ENCODE data around the gene SPAG9. TPM values are rescaled to one million over a fixed set of nuclear protein-coding genes. Genes with fewer than 3 reads are reported as not detected.

Gene SPAG9
- total and polyA plus RNA-seq, 2 donors, result 35.6 to 37.3 TPM

DNA sequence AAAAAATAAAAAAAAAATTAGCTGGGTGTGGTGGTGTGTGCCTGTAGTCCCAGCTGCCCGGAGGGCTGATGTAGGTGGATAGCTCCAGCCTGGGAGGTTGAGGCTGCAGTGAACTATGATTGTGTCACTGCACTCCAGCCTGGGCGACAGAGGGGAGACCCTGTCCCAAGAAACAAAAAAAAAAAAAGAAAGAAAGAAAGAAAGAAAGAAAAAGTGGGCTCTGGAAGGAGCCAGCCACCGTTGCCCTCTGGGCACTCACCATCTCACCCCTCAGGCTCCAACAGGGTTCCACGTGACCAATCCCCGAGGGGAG lies 167.2 kb downstream of the SPAG9 start:
- WGBS, result 95% methylated on average over 5 of the region's 5 CpGs
- Histone ChIP-seq H3K9me3 (ENCODE audit: control insufficient read depth in 2 of 2, insufficient read depth in 1 of 2, low read length in 1 of 2) (no peaks in the 10 kb centered on the region), H3K36me3 (ENCODE audit: control insufficient read depth in 2 of 2, insufficient read depth in 2 of 2, low read length in 1 of 2) (peaks cover 0 to 2% of the 10 kb centered on the region in 2 donors), H3K4me1 (ENCODE audit: control insufficient read depth in 2 of 2, insufficient read depth in 2 of 2, low read length in 2 of 2) (peaks cover 0 to 32% of the 10 kb centered on the region in 2 donors), H3K27ac (ENCODE audit: low read depth in 1 of 2, low read length in 1 of 2) (no peak overlapping the region), H3K27me3 (ENCODE audit: control insufficient read depth in 2 of 2, insufficient read depth in 1 of 2, low read length in 1 of 2) (peaks cover 0 to 24% of the 10 kb centered on the region in 2 donors), H3K4me3 (ENCODE audit: low read length in 2 of 2) (no peak overlapping the region)
- no peak for DNase-seq (ENCODE audit: low read depth in 6 of 9, low spot score in 9 of 9)

DNA sequence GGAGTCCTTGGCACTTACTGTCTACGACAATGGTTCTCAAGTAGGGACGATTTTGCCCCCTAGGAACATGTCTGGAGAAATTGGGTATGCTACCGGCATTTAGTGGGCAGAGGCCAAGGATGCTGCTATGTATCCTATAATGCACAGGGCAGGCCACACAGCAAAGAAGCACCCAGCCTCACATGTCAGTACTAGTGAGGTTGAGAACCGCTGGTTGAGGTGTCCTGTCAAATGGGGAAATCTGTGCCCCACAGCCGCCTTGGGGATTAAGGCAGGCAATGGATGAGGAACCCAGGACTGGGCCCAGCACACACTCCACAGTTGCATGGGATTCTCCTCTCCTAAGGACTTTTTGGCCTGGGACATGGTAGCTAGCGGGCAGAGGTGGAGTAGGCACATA lies 167.8 kb downstream of the SPAG9 start:
- H3K4me1 ChIP-seq (ENCODE audit: control insufficient read depth in 2 of 2, insufficient read depth in 2 of 2, low read length in 2 of 2), result peaks cover 0 to 32% of the 10 kb centered on the region in 2 donors
- H3K27ac ChIP-seq (ENCODE audit: low read depth in 1 of 2, low read length in 1 of 2), result no peak overlapping the region
- WGBS, result 82% methylated on average over 6 of the region's 6 CpGs

DNA sequence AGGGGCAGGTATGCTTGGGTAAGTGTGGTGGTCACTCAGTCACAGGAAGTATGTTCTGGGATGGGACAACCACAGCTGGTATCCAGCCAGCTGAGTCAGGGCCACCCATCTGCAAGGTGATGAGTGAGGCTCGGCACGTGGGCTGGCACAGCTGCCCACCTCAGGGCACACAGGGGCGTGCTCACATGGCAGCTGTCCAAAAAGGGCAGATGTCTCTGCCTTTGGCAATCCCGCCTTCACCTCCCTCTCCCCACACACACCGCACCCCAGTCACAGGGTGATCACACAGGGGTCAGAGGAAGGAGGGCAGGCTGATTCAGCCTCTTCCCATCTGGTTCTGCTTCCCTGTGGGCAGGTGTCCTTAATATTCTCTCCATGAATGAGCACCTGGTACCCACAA lies 168.7 kb downstream of the SPAG9 start:
- WGBS, result 6% methylated on average over 5 of the region's 5 CpGs
- H3K27me3 ChIP-seq (ENCODE audit: control insufficient read depth in 2 of 2, insufficient read depth in 1 of 2, low read length in 1 of 2), result peaks cover 0 to 24% of the 10 kb centered on the region in 2 donors
- no peak overlapping the region for H3K4me3 ChIP-seq (ENCODE audit: low read length in 2 of 2)
- H3K36me3 ChIP-seq (ENCODE audit: control insufficient read depth in 2 of 2, insufficient read depth in 2 of 2, low read length in 1 of 2), result no peaks in the 10 kb centered on the region
- H3K9me3 ChIP-seq (ENCODE audit: control insufficient read depth in 2 of 2, insufficient read depth in 1 of 2, low read length in 1 of 2), result no peaks in the 10 kb centered on the region
- peaks cover 0 to 32% of the 10 kb centered on the region in 2 donors for H3K4me1 ChIP-seq (ENCODE audit: control insufficient read depth in 2 of 2, insufficient read depth in 2 of 2, low read length in 2 of 2)
- DNase-seq (ENCODE audit: low read depth in 6 of 9, low spot score in 9 of 9), result no peak
- H3K27ac ChIP-seq (ENCODE audit: low read depth in 1 of 2, low read length in 1 of 2), result no peak overlapping the region

More for the DNA sequence above, 167.8 kb downstream of the SPAG9 start:
- no peaks in the 10 kb centered on the region for H3K36me3 ChIP-seq (ENCODE audit: control insufficient read depth in 2 of 2, insufficient read depth in 2 of 2, low read length in 1 of 2)
- no peak for DNase-seq (ENCODE audit: low read depth in 6 of 9, low spot score in 9 of 9)
- peaks cover 0 to 24% of the 10 kb centered on the region in 2 donors for H3K27me3 ChIP-seq (ENCODE audit: control insufficient read depth in 2 of 2, insufficient read depth in 1 of 2, low read length in 1 of 2)
- H3K4me3 ChIP-seq (ENCODE audit: low read length in 2 of 2), result no peak overlapping the region
- no peaks in the 10 kb centered on the region for H3K9me3 ChIP-seq (ENCODE audit: control insufficient read depth in 2 of 2, insufficient read depth in 1 of 2, low read length in 1 of 2)

DNA sequence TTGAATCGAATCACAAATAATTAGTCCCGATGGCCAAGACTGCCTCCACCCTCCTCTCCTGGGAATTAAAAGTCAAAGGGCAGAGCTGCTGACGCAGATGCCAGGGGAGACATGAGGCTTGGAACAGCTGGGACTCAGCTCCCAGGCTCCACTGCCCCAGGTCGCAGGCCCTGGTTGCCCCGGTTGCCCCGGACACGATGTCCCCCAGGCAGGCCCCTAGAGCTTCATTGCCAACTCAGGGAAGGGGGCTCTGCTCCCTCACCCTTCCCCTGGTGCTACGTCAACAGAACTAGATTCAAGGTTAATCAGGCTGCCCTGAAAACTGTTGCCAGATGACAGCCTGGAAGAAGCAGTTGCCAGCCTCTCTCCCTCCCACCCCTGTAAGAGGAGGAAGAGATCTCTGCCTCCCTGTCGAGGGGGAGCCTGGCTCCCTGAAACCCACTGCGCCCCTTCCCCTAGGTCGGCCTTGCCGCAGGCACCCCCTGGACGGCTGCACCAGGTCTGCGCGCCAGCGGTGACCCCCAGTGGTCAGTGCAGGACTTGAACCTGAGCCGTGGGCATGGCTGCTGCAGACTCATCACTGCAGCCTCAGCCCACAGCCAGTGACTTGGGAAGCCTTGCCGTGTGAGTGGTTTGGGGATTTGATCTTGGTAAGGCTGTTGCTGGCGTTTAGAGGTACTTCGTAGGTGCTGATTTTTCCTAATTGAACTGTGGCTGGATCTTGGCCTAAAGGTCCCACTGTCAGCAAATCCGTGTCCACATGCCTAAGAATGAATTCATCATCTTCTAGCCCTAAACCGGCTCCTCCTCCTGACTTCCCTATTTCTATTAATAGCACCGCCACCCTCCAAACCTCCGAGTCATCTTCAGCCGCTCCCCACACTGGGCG lies 170.4 kb downstream of the SPAG9 start:
- H3K27ac ChIP-seq (ENCODE audit: low read depth in 1 of 2, low read length in 1 of 2), result peak overlapping the region in 1 of 2 donors; percentile 47
- no peak overlapping the region for H3K4me3 ChIP-seq (ENCODE audit: low read length in 2 of 2)
- H3K27me3 ChIP-seq (ENCODE audit: control insufficient read depth in 2 of 2, insufficient read depth in 1 of 2, low read length in 1 of 2), result peaks cover 0 to 24% of the 10 kb centered on the region in 2 donors
- 30% methylated on average over 26 of the region's 26 CpGs for WGBS
- peak in 2 of 9 donors; percentile 45 to 55 for DNase-seq (ENCODE audit: low read depth in 6 of 9, low spot score in 9 of 9)
- H3K9me3 ChIP-seq (ENCODE audit: control insufficient read depth in 2 of 2, insufficient read depth in 1 of 2, low read length in 1 of 2), result no peaks in the 10 kb centered on the region
- H3K4me1 ChIP-seq (ENCODE audit: control insufficient read depth in 2 of 2, insufficient read depth in 2 of 2, low read length in 2 of 2), result peaks cover 0 to 30% of the 10 kb centered on the region in 2 donors
- H3K36me3 ChIP-seq (ENCODE audit: control insufficient read depth in 2 of 2, insufficient read depth in 2 of 2, low read length in 1 of 2), result no peaks in the 10 kb centered on the region

DNA sequence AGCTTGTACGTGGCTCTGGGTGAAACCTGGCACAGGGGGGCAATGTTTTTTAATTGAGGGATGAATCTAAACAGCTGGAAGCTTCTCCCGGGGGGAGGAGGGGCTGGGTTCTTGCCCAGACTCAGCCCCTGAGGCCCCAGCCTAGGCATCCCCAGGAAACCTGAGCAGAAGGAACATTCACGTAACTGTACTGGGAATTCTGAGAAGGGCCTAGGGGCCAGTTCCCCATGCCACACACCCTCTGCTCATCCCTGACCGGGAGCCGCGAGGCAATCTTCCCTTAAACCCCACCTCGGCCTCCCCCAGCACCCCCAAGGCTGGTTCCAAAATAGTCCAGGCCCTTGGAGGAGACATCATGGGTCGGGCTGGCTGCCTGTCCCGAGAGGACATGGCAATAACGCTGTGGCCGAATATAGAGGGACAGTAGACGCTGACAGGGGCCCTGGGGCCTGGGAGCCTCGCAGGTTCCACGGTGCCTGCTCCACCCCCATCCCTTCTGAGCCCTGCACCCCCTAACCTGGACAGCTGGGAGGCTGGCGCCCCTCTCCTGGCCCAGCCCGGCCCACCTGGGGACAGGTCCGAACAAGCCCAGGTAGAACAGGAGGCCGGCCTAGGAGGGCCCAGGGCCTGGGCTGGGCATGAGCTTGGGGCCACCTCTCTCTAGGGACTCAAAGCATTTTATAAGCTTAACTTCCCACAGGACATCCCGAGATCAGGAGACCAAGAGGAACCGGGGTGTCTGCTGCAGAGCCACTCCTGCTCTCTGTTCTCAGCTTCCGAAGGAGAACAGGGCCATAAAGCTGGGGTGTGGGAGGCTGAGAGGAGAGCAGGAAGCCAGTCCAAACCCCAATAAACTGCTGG lies 171.3 kb downstream of the SPAG9 start:
- Histone ChIP-seq H3K27me3 (ENCODE audit: control insufficient read depth in 2 of 2, insufficient read depth in 1 of 2, low read length in 1 of 2) (peaks cover 0 to 15% of the 10 kb centered on the region in 2 donors), H3K4me3 (ENCODE audit: low read length in 2 of 2) (no peak overlapping the region), H3K27ac (ENCODE audit: low read depth in 1 of 2, low read length in 1 of 2) (peak overlapping the region in 1 of 2 donors; percentile 47), H3K4me1 (ENCODE audit: control insufficient read depth in 2 of 2, insufficient read depth in 2 of 2, low read length in 2 of 2) (peaks cover 9 to 33% of the 10 kb centered on the region in 2 donors), H3K36me3 (ENCODE audit: control insufficient read depth in 2 of 2, insufficient read depth in 2 of 2, low read length in 1 of 2) (no peaks in the 10 kb centered on the region), H3K9me3 (ENCODE audit: control insufficient read depth in 2 of 2, insufficient read depth in 1 of 2, low read length in 1 of 2) (no peaks in the 10 kb centered on the region)
- DNase-seq (ENCODE audit: low read depth in 6 of 9, low spot score in 9 of 9), result no peak
- WGBS, result 91% methylated on average over 21 of the region's 21 CpGs

DNA sequence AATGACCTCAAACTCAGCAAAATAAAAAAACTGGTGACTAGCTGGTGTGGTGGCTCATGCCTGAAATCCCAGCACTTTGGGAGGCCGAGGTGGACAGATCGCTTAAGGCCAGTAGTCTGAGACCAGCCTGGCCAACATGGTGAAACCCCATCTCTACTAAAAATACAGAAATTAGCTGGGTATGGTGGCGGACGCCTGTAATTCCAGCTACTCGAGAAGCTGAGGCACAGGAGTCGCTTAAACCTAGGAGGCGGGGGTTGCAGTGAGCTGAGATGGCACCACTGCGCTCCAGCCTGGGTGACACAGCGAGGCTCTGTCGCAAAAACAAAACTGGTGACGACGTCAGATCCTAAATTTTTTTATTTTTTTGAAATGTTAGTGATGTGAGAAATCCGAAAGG lies 172.0 kb downstream of the SPAG9 start:
- Histone ChIP-seq H3K27ac (ENCODE audit: low read depth in 1 of 2, low read length in 1 of 2) (no peak overlapping the region), H3K27me3 (ENCODE audit: control insufficient read depth in 2 of 2, insufficient read depth in 1 of 2, low read length in 1 of 2) (peaks cover 0 to 15% of the 10 kb centered on the region in 2 donors), H3K9me3 (ENCODE audit: control insufficient read depth in 2 of 2, insufficient read depth in 1 of 2, low read length in 1 of 2) (no peaks in the 10 kb centered on the region), H3K4me3 (ENCODE audit: low read length in 2 of 2) (no peak overlapping the region), H3K36me3 (ENCODE audit: control insufficient read depth in 2 of 2, insufficient read depth in 2 of 2, low read length in 1 of 2) (no peaks in the 10 kb centered on the region), H3K4me1 (ENCODE audit: control insufficient read depth in 2 of 2, insufficient read depth in 2 of 2, low read length in 2 of 2) (peaks cover 14 to 34% of the 10 kb centered on the region in 2 donors)
- 98% methylated on average over 13 of the region's 13 CpGs for WGBS
- no peak for DNase-seq (ENCODE audit: low read depth in 6 of 9, low spot score in 9 of 9)

DNA sequence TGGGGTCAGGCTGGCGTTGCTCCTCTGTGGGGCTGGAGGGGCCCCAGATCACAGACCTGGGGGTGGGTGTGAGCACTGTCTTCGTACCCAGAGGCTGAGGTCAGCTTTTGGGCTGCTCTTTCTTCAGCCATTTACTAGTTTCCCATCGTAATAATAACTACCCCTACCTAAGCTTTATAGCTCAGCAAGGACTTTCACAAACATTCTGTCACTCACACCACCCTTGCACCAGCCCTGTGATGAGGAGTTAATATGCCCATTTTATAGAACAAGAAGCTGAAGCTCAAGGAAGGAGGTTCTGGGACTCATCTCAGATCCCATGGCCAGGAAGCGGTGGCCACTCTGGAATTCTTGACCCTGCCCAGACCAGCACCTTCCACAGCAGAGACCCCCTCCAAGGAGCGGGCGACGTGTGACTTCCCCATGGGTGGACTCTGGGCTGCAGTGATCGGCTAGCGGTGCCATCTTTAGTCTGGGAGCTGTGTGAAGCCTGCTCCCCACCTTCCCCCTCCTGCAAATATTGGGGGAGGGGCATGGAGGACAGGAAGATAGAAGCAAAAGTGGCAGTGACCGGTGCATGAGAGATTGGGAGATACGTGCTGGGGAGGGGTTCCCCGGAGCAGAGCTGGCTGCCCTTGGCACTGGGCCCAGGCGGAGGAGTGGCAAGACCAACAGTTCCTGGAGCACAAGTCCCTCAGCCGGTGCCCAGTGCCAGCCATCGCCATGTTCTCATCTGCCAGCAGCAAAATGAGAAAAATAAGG lies 172.7 kb downstream of the SPAG9 start:
- Histone ChIP-seq H3K4me3 (ENCODE audit: low read length in 2 of 2) (no peak overlapping the region), H3K4me1 (ENCODE audit: control insufficient read depth in 2 of 2, insufficient read depth in 2 of 2, low read length in 2 of 2) (peaks cover 14 to 39% of the 10 kb centered on the region in 2 donors)
- WGBS, result 79% methylated on average over 15 of the region's 15 CpGs

DNA sequence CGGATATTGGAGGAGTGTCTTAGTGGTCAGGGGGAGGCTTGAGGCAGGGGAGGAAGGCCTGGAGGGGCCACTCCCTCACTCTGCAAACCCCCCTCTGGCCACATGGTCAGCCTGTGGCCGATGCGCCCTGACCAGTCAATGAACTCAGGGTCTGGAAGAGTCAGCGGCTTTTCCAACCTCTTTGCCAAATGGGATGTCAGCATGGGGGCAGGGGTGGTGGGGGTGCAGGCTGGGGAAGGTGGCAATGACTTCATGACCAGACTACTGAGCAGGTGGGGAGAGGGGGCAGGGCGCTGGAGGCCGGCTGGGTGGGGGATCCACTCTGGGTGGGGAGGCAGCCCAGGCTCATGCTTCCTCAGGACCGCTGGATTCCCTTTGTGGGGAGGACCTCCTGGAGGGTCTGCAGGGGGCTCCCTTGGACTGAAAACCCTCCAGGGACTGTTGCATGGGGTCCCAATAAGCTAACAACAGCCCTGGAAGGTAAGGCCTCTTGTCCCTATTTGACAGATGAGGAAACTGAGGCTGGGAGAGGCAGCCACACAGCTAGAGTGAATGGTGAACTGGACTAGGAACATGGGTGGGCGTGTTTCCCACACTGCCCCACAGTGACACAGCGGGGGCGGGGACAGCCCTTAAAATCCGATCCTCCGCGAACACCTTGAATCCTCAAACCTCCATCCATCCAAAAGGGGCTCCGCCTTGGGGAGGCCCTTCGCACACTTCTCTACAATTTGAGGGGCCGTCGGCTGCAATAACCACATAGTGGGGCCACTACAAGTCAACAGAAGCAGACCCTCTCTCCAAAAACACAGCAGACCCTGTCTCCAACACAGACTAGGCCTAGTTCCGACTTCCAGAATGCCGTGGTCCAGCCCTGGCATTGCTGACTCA lies 173.5 kb downstream of the SPAG9 start:
- DNase-seq (ENCODE audit: low read depth in 6 of 9, low spot score in 9 of 9), result no peak
- no peak overlapping the region for H3K27ac ChIP-seq (ENCODE audit: low read depth in 1 of 2, low read length in 1 of 2)
- peaks cover 0 to 15% of the 10 kb centered on the region in 2 donors for H3K27me3 ChIP-seq (ENCODE audit: control insufficient read depth in 2 of 2, insufficient read depth in 1 of 2, low read length in 1 of 2)
- no peaks in the 10 kb centered on the region for H3K36me3 ChIP-seq (ENCODE audit: control insufficient read depth in 2 of 2, insufficient read depth in 2 of 2, low read length in 1 of 2)
- WGBS, result 92% methylated on average over 19 of the region's 19 CpGs
- peaks cover 14 to 39% of the 10 kb centered on the region in 2 donors for H3K4me1 ChIP-seq (ENCODE audit: control insufficient read depth in 2 of 2, insufficient read depth in 2 of 2, low read length in 2 of 2)
- H3K4me3 ChIP-seq (ENCODE audit: low read length in 2 of 2), result no peak overlapping the region
- no peaks in the 10 kb centered on the region for H3K9me3 ChIP-seq (ENCODE audit: control insufficient read depth in 2 of 2, insufficient read depth in 1 of 2, low read length in 1 of 2)

More for the DNA sequence above, 172.7 kb downstream of the SPAG9 start:
- no peak for DNase-seq (ENCODE audit: low read depth in 6 of 9, low spot score in 9 of 9)
- H3K27ac ChIP-seq (ENCODE audit: low read depth in 1 of 2, low read length in 1 of 2), result no peak overlapping the region
- no peaks in the 10 kb centered on the region for H3K9me3 ChIP-seq (ENCODE audit: control insufficient read depth in 2 of 2, insufficient read depth in 1 of 2, low read length in 1 of 2)
- no peaks in the 10 kb centered on the region for H3K36me3 ChIP-seq (ENCODE audit: control insufficient read depth in 2 of 2, insufficient read depth in 2 of 2, low read length in 1 of 2)
- H3K27me3 ChIP-seq (ENCODE audit: control insufficient read depth in 2 of 2, insufficient read depth in 1 of 2, low read length in 1 of 2), result peaks cover 0 to 15% of the 10 kb centered on the region in 2 donors

All from thymus (tissue), 11 donors.